ENCODE results near the gene ARHGEF39.
A peak's percentile ranks its signal among the peaks of the same experiment; 100 is the strongest.

- TF ChIP-seq POLR2A (IDR thresholded peaks at IDR 0.05) (no peak), CTCF (IDR thresholded peaks at IDR 0.05) (no peak), EP300 (IDR thresholded peaks at IDR 0.05; ENCODE audit: low read depth) (no peak), POLR2AphosphoS5 (IDR thresholded peaks at IDR 0.05) (peak in 1 of 3 donors; percentile 11)
Observed at GRCh38 chr9:35682051-35682450, 17.1 kb upstream of the ARHGEF39 start.
